ENCODE data around the gene CPTP.

CPTP gene

GRCh38 chr1:1281533-1282321, 42.9 kb upstream of the CPTP start:
- Histone ChIP-seq H3K27ac (no peak overlapping the region), H3K4me3 (no peak overlapping the region)
- TF ChIP-seq CTCF (IDR thresholded peaks at IDR 0.05): no peak
- no peak for DNase-seq (ENCODE audit: low spot score)

GRCh38 chr1:1282998-1283397, 41.6 kb upstream of the CPTP start:
- no peak for TF ChIP-seq CTCF (IDR thresholded peaks at IDR 0.05)
- H3K27ac ChIP-seq: no peak overlapping the region
- H3K4me3 ChIP-seq: no peak overlapping the region
- DNase-seq (ENCODE audit: low spot score): no peak

GRCh38 chr1:1283821-1284220, 40.8 kb upstream of the CPTP start:
- DNase-seq (ENCODE audit: low spot score): no peak
- TF ChIP-seq CTCF (IDR thresholded peaks at IDR 0.05): no peak
- no peak overlapping the region for H3K27ac ChIP-seq
- no peak overlapping the region for H3K4me3 ChIP-seq

GRCh38 chr1:1284221-1285101, 40.1 kb upstream of the CPTP start:
- H3K27ac ChIP-seq: no peak overlapping the region
- no peak for DNase-seq (ENCODE audit: low spot score)
- no peak for TF ChIP-seq CTCF (IDR thresholded peaks at IDR 0.05)
- H3K4me3 ChIP-seq: no peak overlapping the region

GRCh38 chr1:1285102-1285571, 39.5 kb upstream of the CPTP start:
- DNase-seq (ENCODE audit: low spot score): no peak
- TF ChIP-seq CTCF (IDR thresholded peaks at IDR 0.05): no peak
- no peak overlapping the region for H3K27ac ChIP-seq
- H3K4me3 ChIP-seq: no peak overlapping the region

GRCh38 chr1:1285611-1286311, 38.8 kb upstream of the CPTP start:
- TF ChIP-seq CTCF (IDR thresholded peaks at IDR 0.05): no peak
- DNase-seq (ENCODE audit: low spot score): no peak
- Histone ChIP-seq H3K27ac (no peak overlapping the region), H3K4me3 (no peak overlapping the region)
